Natural killer cell (primary cell): ENCODE results near the gene ATAT1. TPM values are rescaled to one million over a fixed set of nuclear protein-coding genes. Genes with fewer than 3 reads are reported as not detected.
A peak's percentile ranks its signal among the peaks of the same experiment; 100 is the strongest.

Experiments
- ATAC-seq, 3 donors: fragments of 150-1000 bp in 2 of 3; fragments of 200-7000 bp in 1 of 3; cut with Tn5 transposase; 1 replicate in 1 of 3; 2 replicates in 2 of 3; pipeline ENCODE4 v1.10.0; 2021; ENCODE audit warnings: mild to moderate bottlenecking in 2 of 3, moderate library complexity in 2 of 3
- DNase-seq, 2 donors: peaks; one replicate each; pipeline versions ENCODE4 v3.0.0 to v3.0.0-alpha.2; 2013 to 2021; ENCODE audit warnings: mixed read lengths in 1 of 2
- H3K27ac ChIP-seq: one replicate; pipeline ENCODE4 v1.5.1; 2013; ENCODE audit warnings: mild to moderate bottlenecking, low read length
- H3K27me3 ChIP-seq: one replicate; pipeline ENCODE4 v1.6.1; 2013; ENCODE audit warnings: low read length; ENCODE audit not compliant: control insufficient read depth, insufficient read depth
- H3K36me3 ChIP-seq: one replicate; pipeline ENCODE4 v1.6.1; 2013; ENCODE audit warnings: low read length; ENCODE audit not compliant: control insufficient read depth, insufficient read depth
- H3K4me1 ChIP-seq: one replicate; pipeline ENCODE4 v1.6.1; 2013; ENCODE audit warnings: low read length; ENCODE audit not compliant: control insufficient read depth, insufficient read depth
- H3K4me3 ChIP-seq: one replicate; pipeline ENCODE4 v1.5.1; 2013; ENCODE audit warnings: low read length
- H3K9me3 ChIP-seq: one replicate; pipeline ENCODE4 v1.6.1; 2013; ENCODE audit warnings: low read length; ENCODE audit not compliant: control insufficient read depth, insufficient read depth
- H3K27ac Mint-ChIP-seq, 2 donors: one replicate each; pipeline ENCODE4 v1.8.0; 2022; ENCODE audit warnings: mild to moderate bottlenecking in 2 of 2, mixed read lengths in 2 of 2, moderate library complexity in 1 of 2
- H3K27me3 Mint-ChIP-seq, 2 donors: one replicate each; pipeline ENCODE4 v1.8.0; 2022; ENCODE audit warnings: low read depth in 2 of 2, mixed read lengths in 2 of 2
- H3K36me3 Mint-ChIP-seq: one replicate; pipeline ENCODE4 v1.8.0; 2022; ENCODE audit warnings: mixed read lengths
- H3K4me1 Mint-ChIP-seq, 2 donors: one replicate each; pipeline ENCODE4 v1.8.0; 2022; ENCODE audit warnings: mixed read lengths in 2 of 2
- H3K4me3 Mint-ChIP-seq: one replicate; pipeline ENCODE4 v1.8.0; 2022; ENCODE audit warnings: mild to moderate bottlenecking, moderate library complexity, mixed read lengths
- H3K9me3 Mint-ChIP-seq, 2 donors: one replicate each; pipeline ENCODE4 v1.8.0; 2022; ENCODE audit warnings: mixed read lengths in 2 of 2
- CTCF ChIP-seq: fragments of 200-600 bp; IDR thresholded peaks from one replicate; pipeline ENCODE4 v1.8.0; 2022; ENCODE audit warnings: antibody characterized with exemption
- WGBS: methylation state at CpG from one replicate; pipeline ENCODE4 v1.1.7; 2013; ENCODE audit warnings: missing lambda C conversion rate; ENCODE audit not compliant: insufficient coverage; 5-methylcytosine and 5-hydroxymethylcytosine counted together
- intact Hi-C: fragments of 100-400 bp; cut with micrococcal nuclease; formaldehyde crosslinking; loops from one replicate; pipeline ENCODE4 v1.14.2; 2022
- total RNA-seq, 4 donors: library from RNA; stranded (reverse); fragments of 120-200 nt in 1 of 4; gene quantifications; one replicate each; pipeline versions ENCODE4 v1.2.3 to v1.2.4, GENCODE V29; 2013 to 2022

The ATAT1 gene
- total RNA-seq, 3 donors from 2014 or later (not counting 1 experiment from before 2014, with no cell fraction given) = 8.1 to 10.8 (median 8.9) TPM

GRCh38 chr6:30684386-30685156 lies 57.9 kb downstream of the ATAT1 start:
- 1% methylated on average over 17 of the region's 21 CpGs for WGBS
- Histone ChIP-seq H3K9me3 (no peaks in the 10 kb centered on the region), H3K27me3 (no peaks in the 10 kb centered on the region), H3K4me1 (peaks cover 76% of the 10 kb centered on the region), H3K27ac (peak overlapping the region; percentile 96), H3K4me3 (peak overlapping the region; percentile 96), H3K36me3 (peaks cover 10% of the 10 kb centered on the region)
- Mint-ChIP-seq H3K4me1 (peaks cover 62 to 92% of the 10 kb centered on the region in 2 donors), H3K27me3 (no peaks in the 10 kb centered on the region), H3K36me3 (peaks cover 13% of the 10 kb centered on the region), H3K9me3 (no peaks in the 10 kb centered on the region), H3K4me3 (peak overlapping the region; percentile 96), H3K27ac (peak overlapping the region; percentile 91 to 98)
- DNase-seq (peak; percentile 38 to 68), ATAC-seq (peak in 1 of 3 donors; percentile 6)
- TF ChIP-seq CTCF = no peak
- intact Hi-C loops = loop anchor here (5.0 kb wide), 1 partner anchor 193 kb away; no protein-coding TSS in a partner anchor

GRCh38 chr6:30685157-30686008 lies 58.7 kb downstream of the ATAT1 start:
- H3K36me3 Mint-ChIP-seq = peaks cover 13% of the 10 kb centered on the region
- no peaks in the 10 kb centered on the region for H3K27me3 Mint-ChIP-seq
- Histone ChIP-seq H3K27me3 (no peaks in the 10 kb centered on the region), H3K4me1 (peaks cover 76% of the 10 kb centered on the region), H3K4me3 (peak overlapping the region; percentile 96), H3K9me3 (no peaks in the 10 kb centered on the region), H3K36me3 (peaks cover 2% of the 10 kb centered on the region), H3K27ac (peak overlapping the region; percentile 96)
- peak overlapping the region; percentile 91 to 98 for H3K27ac Mint-ChIP-seq
- intact Hi-C loops = loop anchor here (2.0 kb wide), 1 partner anchor 39 kb away; the partner anchor contains the start of gene C6orf136
- H3K4me3 Mint-ChIP-seq = peak overlapping the region; percentile 96
- WGBS = 7% methylated on average over 29 of the region's 29 CpGs
- no peak for TF ChIP-seq CTCF
- no peaks in the 10 kb centered on the region for H3K9me3 Mint-ChIP-seq
- ATAC-seq (no peak), DNase-seq (peak in 1 of 2 donors; percentile 54)
- peaks cover 65 to 92% of the 10 kb centered on the region in 2 donors for H3K4me1 Mint-ChIP-seq

- Histone ChIP-seq H3K27ac (peak within 1 kb of the TSS; percentile 96), H3K9me3 (no peaks in the 10 kb centered on the region), H3K4me3 (peak within 1 kb of the TSS; percentile 96), H3K27me3 (no peaks in the 10 kb centered on the region), H3K36me3 (no peaks in the 10 kb centered on the region), H3K4me1 (peaks cover 73% of the 10 kb centered on the region)
- H3K27ac Mint-ChIP-seq = peak within 1 kb of the TSS; percentile 91 to 98
- H3K27me3 Mint-ChIP-seq = no peaks in the 10 kb centered on the region
- intact Hi-C loops = loop anchor here (2.0 kb wide), 1 partner anchor 39 kb away; the partner anchor contains the start of gene C6orf136
- under 1% methylated on average over 39 of the region's 41 CpGs for WGBS
- H3K36me3 Mint-ChIP-seq = peaks cover 13% of the 10 kb centered on the region
- no peak for TF ChIP-seq CTCF
- H3K4me3 Mint-ChIP-seq = peak within 1 kb of the TSS; percentile 96
- H3K4me1 Mint-ChIP-seq = peaks cover 70 to 89% of the 10 kb centered on the region in 2 donors
- no peaks in the 10 kb centered on the region for H3K9me3 Mint-ChIP-seq
- DNase-seq (peak; percentile 74 to 90), ATAC-seq (peak; percentile 48 to 75 (median 55))
Measured at GRCh38 chr6:30686009-30686907, 59.6 kb downstream of the ATAT1 start, which contains the start of gene PPP1R18. PPP1R18 (minus strand) TSS chr6:30686645; CDS start chr6:30686018, 627 bp downstream.
